GM12801 (cell line): ENCODE measurements around the gene PKHD1.

Experiments
- TF ChIP-seq, protein P1 (sequence below): IDR thresholded peaks from one replicate; pipeline ENCODE4 v1.5.1; 2011; ENCODE audit warnings: control low read depth; ENCODE audit not compliant: insufficient read length; ENCODE audit errors: extremely low read depth

PKHD1 gene

GRCh38 chr6:52077180-52077884, 10.1 kb downstream of the PKHD1 start:
- TF ChIP-seq, protein P1, sequence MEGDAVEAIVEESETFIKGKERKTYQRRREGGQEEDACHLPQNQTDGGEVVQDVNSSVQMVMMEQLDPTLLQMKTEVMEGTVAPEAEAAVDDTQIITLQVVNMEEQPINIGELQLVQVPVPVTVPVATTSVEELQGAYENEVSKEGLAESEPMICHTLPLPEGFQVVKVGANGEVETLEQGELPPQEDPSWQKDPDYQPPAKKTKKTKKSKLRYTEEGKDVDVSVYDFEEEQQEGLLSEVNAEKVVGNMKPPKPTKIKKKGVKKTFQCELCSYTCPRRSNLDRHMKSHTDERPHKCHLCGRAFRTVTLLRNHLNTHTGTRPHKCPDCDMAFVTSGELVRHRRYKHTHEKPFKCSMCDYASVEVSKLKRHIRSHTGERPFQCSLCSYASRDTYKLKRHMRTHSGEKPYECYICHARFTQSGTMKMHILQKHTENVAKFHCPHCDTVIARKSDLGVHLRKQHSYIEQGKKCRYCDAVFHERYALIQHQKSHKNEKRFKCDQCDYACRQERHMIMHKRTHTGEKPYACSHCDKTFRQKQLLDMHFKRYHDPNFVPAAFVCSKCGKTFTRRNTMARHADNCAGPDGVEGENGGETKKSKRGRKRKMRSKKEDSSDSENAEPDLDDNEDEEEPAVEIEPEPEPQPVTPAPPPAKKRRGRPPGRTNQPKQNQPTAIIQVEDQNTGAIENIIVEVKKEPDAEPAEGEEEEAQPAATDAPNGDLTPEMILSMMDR: no peak

GRCh38 chr6:52076791-52077179, 10.6 kb downstream of the PKHD1 start:
- TF ChIP-seq, protein P1: no peak

GRCh38 chr6:52074716-52075115, 12.7 kb downstream of the PKHD1 start:
- TF ChIP-seq, protein P1: no peak

GRCh38 chr6:52074155-52074554, 13.3 kb downstream of the PKHD1 start:
- TF ChIP-seq, protein P1: no peak

DNA sequence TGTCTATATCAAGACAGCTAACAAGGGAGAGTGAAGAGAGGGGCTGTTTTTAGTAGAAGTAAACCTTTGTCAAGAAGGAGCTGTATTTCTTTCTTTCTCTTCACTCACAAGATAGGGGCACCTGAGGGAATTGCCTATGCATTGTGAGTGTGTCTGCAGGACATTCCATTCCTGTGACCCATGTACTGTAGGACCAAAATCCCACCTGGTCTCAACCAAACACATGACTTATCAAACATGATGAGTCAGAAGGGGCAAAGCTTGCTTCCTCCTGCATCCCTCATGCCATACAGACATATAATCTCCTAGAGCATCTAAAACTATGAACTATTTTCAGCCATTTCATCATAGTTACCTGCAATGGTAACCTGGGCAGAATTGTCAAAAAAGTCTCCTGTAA, 21.8 kb downstream of the PKHD1 start:
- TF ChIP-seq, protein P1: no peak

DNA sequence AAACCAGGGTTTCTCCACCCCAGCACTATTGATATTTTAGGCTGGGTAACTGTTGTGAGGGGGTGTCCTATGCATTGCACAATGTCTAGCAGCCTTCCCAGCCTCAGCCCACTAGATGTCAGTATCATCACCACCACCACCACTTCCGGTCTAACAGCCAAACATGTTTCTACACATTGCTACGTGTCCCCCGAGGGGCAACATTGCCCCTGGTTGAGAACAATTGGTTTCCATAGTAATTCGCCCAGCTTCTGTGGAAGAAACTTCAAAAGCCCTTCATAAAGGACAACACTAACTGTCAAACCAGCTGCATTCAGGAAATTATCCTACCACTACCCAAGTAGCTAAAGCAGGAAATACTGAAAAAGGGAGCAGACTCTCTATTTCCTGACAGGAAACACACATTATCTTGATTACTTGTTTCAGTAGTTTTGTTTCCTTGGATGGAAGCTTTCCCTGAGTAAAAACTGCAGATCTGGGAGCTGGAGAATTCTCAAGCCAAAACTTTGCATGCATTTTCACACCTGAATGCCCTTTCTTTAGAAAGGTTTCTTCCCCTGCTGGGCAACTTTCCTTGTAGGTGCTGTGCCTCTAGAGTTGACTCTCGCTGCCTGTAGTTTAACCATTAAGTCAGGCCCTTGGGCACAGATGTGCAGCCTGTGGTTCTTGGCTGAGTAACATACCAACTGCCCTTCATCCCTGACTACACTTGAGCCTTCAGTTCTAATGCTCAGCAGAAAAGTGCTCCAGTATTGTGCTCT, 23.6 kb downstream of the PKHD1 start:
- TF ChIP-seq, protein P1: no peak

DNA sequence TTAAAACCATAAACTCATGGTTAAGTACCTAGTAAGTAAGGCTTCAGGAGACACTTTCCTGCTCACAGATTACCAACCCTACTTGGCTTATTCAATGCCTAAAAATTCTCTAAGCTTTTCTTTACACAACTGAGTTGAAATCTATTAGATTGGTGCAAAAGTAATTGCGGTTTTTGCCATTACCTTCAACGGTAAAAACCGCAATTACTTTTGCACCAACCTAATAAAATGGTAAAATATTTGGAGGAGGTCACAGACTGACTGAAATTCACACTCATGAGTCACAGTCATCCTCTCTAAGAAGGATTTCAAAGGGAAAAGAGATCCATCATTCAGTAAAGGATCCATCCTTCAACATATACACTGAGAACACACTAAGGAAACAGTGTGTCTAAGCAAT, 25.9 kb downstream of the PKHD1 start:
- TF ChIP-seq, protein P1: no peak
